Panc1 (cell line): ENCODE measurements around the gene LHPP. TPM values are rescaled to one million over a fixed set of nuclear protein-coding genes. Genes with fewer than 3 reads are reported as not detected.

Experiments
- ATAC-seq: fragments of 200-7000 bp; cut with Tn5 transposase; 2 replicates; pipeline ENCODE4 v1.9.1; 2020; ENCODE audit warnings: mild to moderate bottlenecking, moderate library complexity
- BruUV-seq: library from RNA; stranded (reverse); fragments of 400-500 nt; replicated peaks from 2 replicates; lab custom pipeline; 2021; lab: Mats Ljungman, UMichigan
- CTCF ChIA-PET: fragments of 300-600 bp; sonication (Branson Sonifier 250); formaldehyde crosslinking; loops from one replicate; lab custom pipeline; 2022; ENCODE audit warnings: antibody characterized with exemption; lab: Charles Lee
- POLR2A ChIA-PET: fragments of 300-600 bp; sonication (Branson Sonifier 250); formaldehyde crosslinking; loops from one replicate; lab custom pipeline; 2022; ENCODE audit warnings: antibody characterized with exemption; lab: Charles Lee
- DNase-seq: peaks from one replicate; pipeline ENCODE4 v3.0.0-alpha.2; 2010; ENCODE audit warnings: low read depth, low spot score
- H3K27ac ChIP-seq: 2 replicates; pipeline ENCODE4 v1.5.1; 2011; ENCODE audit warnings: mild to moderate bottlenecking, low read length, inconsistent platforms
- H3K27me3 ChIP-seq: fragments of 200-500 bp; sonication (Bioruptor generic); 2 replicates; pipeline ENCODE4 v1.6.0; 2014; ENCODE audit warnings: low read length, inconsistent platforms; ENCODE audit not compliant: control insufficient read depth, insufficient read depth
- H3K36me3 ChIP-seq: fragments of 200-500 bp; sonication (Bioruptor generic); 2 replicates; pipeline ENCODE4 v1.5.1; 2014; ENCODE audit warnings: inconsistent platforms, mild to moderate bottlenecking, low read length, moderate library complexity; ENCODE audit not compliant: control insufficient read depth, insufficient read depth
- H3K4me1 ChIP-seq: 2 replicates; pipeline ENCODE4 v1.5.1; 2011; ENCODE audit warnings: inconsistent platforms, mild to moderate bottlenecking, low read length, moderate library complexity; ENCODE audit not compliant: control insufficient read depth, insufficient read depth
- H3K4me3 ChIP-seq, 2 experiments: 2 replicates each; pipeline ENCODE4 v1.5.1; 2011 to 2012; ENCODE audit warnings: low read depth in 2 of 2, low read length in 2 of 2, mild to moderate bottlenecking in 2 of 2, inconsistent platforms in 1 of 2, moderate library complexity in 1 of 2
- H3K9me3 ChIP-seq: fragments of 200-500 bp; sonication (Bioruptor generic); 2 replicates; pipeline ENCODE4 v1.5.1; 2014; ENCODE audit warnings: low read depth, mild to moderate bottlenecking, inconsistent platforms, low read length, moderate library complexity; ENCODE audit not compliant: control insufficient read depth, insufficient read depth
- CTCF ChIP-seq: fragments of 450-650 bp; IDR thresholded peaks from 2 replicates; pipeline ENCODE4 v1.5.1; 2017; ENCODE audit warnings: mild to moderate bottlenecking
- POLR2AphosphoS5 ChIP-seq: IDR thresholded peaks from 2 replicates; pipeline ENCODE4 v1.6.1; 2012; ENCODE audit warnings: mild to moderate bottlenecking, low read depth, low read length, moderate library complexity
- SIN3A ChIP-seq: IDR thresholded peaks from 2 replicates; pipeline ENCODE4 v1.6.1; 2012; ENCODE audit warnings: low read depth, mild to moderate bottlenecking, low read length, moderate library complexity, borderline replicate concordance; ENCODE audit not compliant: insufficient read depth
- TCF7L2 ChIP-seq: IDR thresholded peaks from 2 replicates; pipeline ENCODE4 v1.6.1; 2011; ENCODE audit warnings: mild to moderate bottlenecking, low read depth, low read length, inconsistent platforms
- in situ Hi-C: cut with HindIII; loops from 2 replicates; pipeline ENCODE4 v1.10.0; 2016; ENCODE audit warnings: low sequenced_read_pairs, low pct_unique_long_range_greater_than_20kb
- intact Hi-C: fragments of 100-400 bp; cut with micrococcal nuclease; formaldehyde crosslinking; loops from one replicate; pipeline ENCODE4 v1.10.0; 2022; ENCODE audit not compliant: unreplicated experiment
- total RNA-seq: library from RNA; stranded (reverse); gene quantifications from one replicate; pipeline ENCODE4 v1.2.1, GENCODE V29; 2021; ENCODE audit not compliant: unreplicated experiment
- TF ChIP-seq, protein P1 (sequence below), 2 experiments: IDR thresholded peaks; 2 replicates each; pipeline ENCODE4 v1.6.1; 2011 to 2012; ENCODE audit warnings: low read depth in 2 of 2, control low read depth in 1 of 2, low read length in 1 of 2, mild to moderate bottlenecking in 1 of 2, moderate library complexity in 1 of 2; ENCODE audit not compliant: insufficient read depth in 1 of 2

The LHPP gene
- total RNA-seq, 1 experiment from 2014 or later = 15.0 TPM

DNA sequence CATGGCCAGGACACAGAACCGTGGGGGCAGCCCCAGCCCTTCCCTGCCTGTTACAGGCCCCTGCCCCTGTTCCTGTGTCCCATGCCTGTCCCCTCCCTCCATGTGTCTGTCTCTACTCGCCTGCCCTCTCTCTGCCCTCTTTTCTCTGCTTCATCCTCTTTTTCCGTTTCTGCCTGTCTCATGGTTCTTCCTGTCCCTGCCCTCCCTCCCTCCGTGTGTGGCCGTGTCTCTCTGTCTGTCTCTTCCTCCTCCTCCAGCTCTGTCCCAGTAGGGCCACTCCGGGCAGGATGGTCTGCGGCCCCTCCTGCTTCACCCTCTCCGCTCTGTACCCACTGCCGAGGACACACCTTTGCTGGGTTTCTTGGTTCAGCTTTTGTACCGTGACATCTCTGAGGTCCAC, 145.2 kb downstream of the LHPP start:
- no peaks in the 10 kb centered on the region for H3K27me3 ChIP-seq
- TF ChIP-seq CTCF (no peak), SIN3A (no peak), TCF7L2 (no peak), POLR2AphosphoS5 (no peak)
- TF ChIP-seq, protein P1, sequence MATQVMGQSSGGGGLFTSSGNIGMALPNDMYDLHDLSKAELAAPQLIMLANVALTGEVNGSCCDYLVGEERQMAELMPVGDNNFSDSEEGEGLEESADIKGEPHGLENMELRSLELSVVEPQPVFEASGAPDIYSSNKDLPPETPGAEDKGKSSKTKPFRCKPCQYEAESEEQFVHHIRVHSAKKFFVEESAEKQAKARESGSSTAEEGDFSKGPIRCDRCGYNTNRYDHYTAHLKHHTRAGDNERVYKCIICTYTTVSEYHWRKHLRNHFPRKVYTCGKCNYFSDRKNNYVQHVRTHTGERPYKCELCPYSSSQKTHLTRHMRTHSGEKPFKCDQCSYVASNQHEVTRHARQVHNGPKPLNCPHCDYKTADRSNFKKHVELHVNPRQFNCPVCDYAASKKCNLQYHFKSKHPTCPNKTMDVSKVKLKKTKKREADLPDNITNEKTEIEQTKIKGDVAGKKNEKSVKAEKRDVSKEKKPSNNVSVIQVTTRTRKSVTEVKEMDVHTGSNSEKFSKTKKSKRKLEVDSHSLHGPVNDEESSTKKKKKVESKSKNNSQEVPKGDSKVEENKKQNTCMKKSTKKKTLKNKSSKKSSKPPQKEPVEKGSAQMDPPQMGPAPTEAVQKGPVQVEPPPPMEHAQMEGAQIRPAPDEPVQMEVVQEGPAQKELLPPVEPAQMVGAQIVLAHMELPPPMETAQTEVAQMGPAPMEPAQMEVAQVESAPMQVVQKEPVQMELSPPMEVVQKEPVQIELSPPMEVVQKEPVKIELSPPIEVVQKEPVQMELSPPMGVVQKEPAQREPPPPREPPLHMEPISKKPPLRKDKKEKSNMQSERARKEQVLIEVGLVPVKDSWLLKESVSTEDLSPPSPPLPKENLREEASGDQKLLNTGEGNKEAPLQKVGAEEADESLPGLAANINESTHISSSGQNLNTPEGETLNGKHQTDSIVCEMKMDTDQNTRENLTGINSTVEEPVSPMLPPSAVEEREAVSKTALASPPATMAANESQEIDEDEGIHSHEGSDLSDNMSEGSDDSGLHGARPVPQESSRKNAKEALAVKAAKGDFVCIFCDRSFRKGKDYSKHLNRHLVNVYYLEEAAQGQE (IDR thresholded peaks at IDR 0.05; ENCODE audit: insufficient read depth in 1 of 2, low read depth in 2 of 2, low read length in 1 of 2) = no peak
- H3K4me1 ChIP-seq = no peaks in the 10 kb centered on the region

DNA sequence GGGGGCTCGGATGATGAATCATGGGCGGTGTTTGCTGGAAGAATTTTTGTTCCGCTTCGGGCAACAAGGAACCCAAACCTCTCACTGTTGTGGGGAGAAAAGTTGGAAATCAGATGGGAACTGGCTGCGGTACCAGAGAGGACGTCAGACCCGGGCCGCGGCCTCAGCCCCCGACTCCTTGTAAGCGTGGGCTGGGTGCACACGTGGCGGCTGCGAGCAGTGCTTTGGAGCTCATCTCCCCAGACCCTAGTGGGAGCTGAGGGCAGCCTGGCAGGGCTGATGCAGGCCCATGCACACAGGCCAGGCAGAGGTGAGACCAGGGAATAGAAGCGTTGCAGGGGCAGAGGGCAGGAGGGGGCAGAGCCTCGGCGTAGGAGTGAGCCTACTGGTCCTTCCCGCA, 146.1 kb downstream of the LHPP start:
- ChIA-PET CTCF (no interaction called here), POLR2A (no interaction called here)
- TF ChIP-seq POLR2AphosphoS5 (no peak), CTCF (no peak), SIN3A (no peak), TCF7L2 (no peak)
- TF ChIP-seq, protein P1 (IDR thresholded peaks at IDR 0.05; ENCODE audit: insufficient read depth in 1 of 2, low read depth in 2 of 2, low read length in 1 of 2) = no peak
- no peak overlapping the region for H3K4me3 ChIP-seq
- H3K36me3 ChIP-seq = no peaks in the 10 kb centered on the region
- in situ Hi-C loops (no loop called here), intact Hi-C loops (no loop called here)
- H3K4me1 ChIP-seq = 0 out of 2 replicates have a peak, but pooled peaks cover 2% of the 10 kb centered on the region
- H3K27ac ChIP-seq = no peak overlapping the region
- ATAC-seq = no peak
- no peaks in the 10 kb centered on the region for H3K9me3 ChIP-seq
- no TSS peak for BruUV-seq
- no peak for DNase-seq
- H3K27me3 ChIP-seq = no peaks in the 10 kb centered on the region

More for the DNA sequence above, 145.2 kb downstream of the LHPP start:
- no peak for ATAC-seq
- H3K9me3 ChIP-seq = no peaks in the 10 kb centered on the region
- H3K4me3 ChIP-seq = no peak overlapping the region
- in situ Hi-C loops = no loop called here
- ChIA-PET POLR2A (interaction anchor here (0.6 kb wide), 1 partner anchor 28 kb away, joined by 4 read pairs; no protein-coding TSS in a partner anchor), CTCF (no interaction called here)
- intact Hi-C loops = no loop called here
- no peaks in the 10 kb centered on the region for H3K36me3 ChIP-seq
- no peak overlapping the region for H3K27ac ChIP-seq
- no peak for DNase-seq
- no TSS peak for BruUV-seq
